Natural killer cell treated with Interleukin-12 subunit alpha and Interleukin-12 subunit beta and Interleukin-15 and Interleukin-18, amount 100 ng/mL, for 72 hours (primary cell): ENCODE measurements around the gene ZNHIT6. TPM values are rescaled to one million over a fixed set of nuclear protein-coding genes. Genes with fewer than 3 reads are reported as not detected.
"Not testable (repeated sequence)": the region's sequence is repeated elsewhere in the genome, so short reads cannot be mapped to it uniquely, and the experiment has no call there.

Experiments used
- ATAC-seq, 2 donors: fragments of 150-1000 bp; cut with Tn5 transposase in 1 of 2; sonication (Bioruptor Pico), chemical (Tn5 transposase) in 1 of 2; 2 replicates each; pipeline ENCODE4 v1.10.0; 2021
- DNase-seq: peaks from one replicate; pipeline ENCODE4 v3.0.0; 2022; ENCODE audit warnings: low spot score
- H3K27ac Mint-ChIP-seq, 2 donors: 1 replicate in 1 of 2; 2 replicates in 1 of 2; pipeline ENCODE4 v1.8.0; 2022; ENCODE audit warnings: mixed read lengths in 2 of 2, mild to moderate bottlenecking in 1 of 2, moderate library complexity in 1 of 2
- H3K27me3 Mint-ChIP-seq, 2 donors: 1 replicate in 1 of 2; 2 replicates in 1 of 2; pipeline ENCODE4 v1.8.0; 2022; ENCODE audit warnings: mixed read lengths in 2 of 2
- H3K36me3 Mint-ChIP-seq: one replicate; pipeline ENCODE4 v1.8.0; 2022; ENCODE audit warnings: mixed read lengths
- H3K4me1 Mint-ChIP-seq, 2 donors: 1 replicate in 1 of 2; 2 replicates in 1 of 2; pipeline ENCODE4 v1.8.0; 2022; ENCODE audit warnings: low read depth in 2 of 2, mixed read lengths in 2 of 2, mild to moderate bottlenecking in 1 of 2
- H3K4me3 Mint-ChIP-seq: one replicate; pipeline ENCODE4 v1.8.0; 2022; ENCODE audit warnings: mixed read lengths
- H3K9me3 Mint-ChIP-seq: 2 replicates; pipeline ENCODE4 v1.8.0; 2022; ENCODE audit warnings: mixed read lengths
- total RNA-seq, 2 donors: library from RNA; stranded (reverse); gene quantifications; one replicate each; pipeline ENCODE4 v1.2.3, GENCODE V29; 2022

The ZNHIT6 gene, protein sequence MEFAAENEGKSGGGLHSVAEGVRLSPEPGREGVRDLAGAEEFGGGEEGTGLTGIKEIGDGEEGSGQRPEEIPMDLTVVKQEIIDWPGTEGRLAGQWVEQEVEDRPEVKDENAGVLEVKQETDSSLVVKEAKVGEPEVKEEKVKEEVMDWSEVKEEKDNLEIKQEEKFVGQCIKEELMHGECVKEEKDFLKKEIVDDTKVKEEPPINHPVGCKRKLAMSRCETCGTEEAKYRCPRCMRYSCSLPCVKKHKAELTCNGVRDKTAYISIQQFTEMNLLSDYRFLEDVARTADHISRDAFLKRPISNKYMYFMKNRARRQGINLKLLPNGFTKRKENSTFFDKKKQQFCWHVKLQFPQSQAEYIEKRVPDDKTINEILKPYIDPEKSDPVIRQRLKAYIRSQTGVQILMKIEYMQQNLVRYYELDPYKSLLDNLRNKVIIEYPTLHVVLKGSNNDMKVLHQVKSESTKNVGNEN
- total RNA-seq: 10 to 100 TPM; 17.5 to 18.9 TPM

- H3K9me3 Mint-ChIP-seq: no peaks in the 10 kb centered on the region
- H3K4me3 Mint-ChIP-seq: no peak within 1 kb of the TSS
- DNase-seq (peak; percentile 89), ATAC-seq (peak; percentile 95 to 97)
- peaks cover 13 to 25% of the 10 kb centered on the region in 2 donors for H3K4me1 Mint-ChIP-seq
- peaks cover 20% of the 10 kb centered on the region for H3K36me3 Mint-ChIP-seq
- no peak within 1 kb of the TSS for H3K27ac Mint-ChIP-seq
- peaks cover under 1 to 3% of the 10 kb centered on the region in 2 donors for H3K27me3 Mint-ChIP-seq
Observed at GRCh38 chr1:85707990-85708828, at the start of gene ZNHIT6. ZNHIT6 (minus strand) TSS chr1:85708433; CDS start chr1:85708284, 149 bp downstream.

DNA sequence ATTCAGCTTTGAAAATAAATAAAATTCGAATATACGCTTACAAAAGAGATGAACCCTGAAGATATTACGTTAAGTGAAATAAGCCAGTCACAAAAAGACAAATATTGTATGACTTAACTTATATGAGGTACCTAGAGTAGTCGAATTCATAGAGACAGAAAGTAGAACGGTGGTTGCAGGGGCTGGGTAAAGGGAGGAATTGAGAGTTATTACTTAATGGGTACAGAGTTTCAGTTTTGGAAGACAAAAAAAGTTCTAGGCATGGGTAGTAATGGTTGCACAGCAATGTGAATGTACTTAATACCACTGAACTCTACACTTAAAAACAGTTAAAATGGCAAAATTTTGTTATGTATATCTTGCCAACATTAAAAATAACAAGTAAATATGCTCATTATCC lies 48.6 kb upstream of the ZNHIT6 start:
- no peaks in the 10 kb centered on the region for H3K36me3 Mint-ChIP-seq
- no peaks in the 10 kb centered on the region for H3K4me1 Mint-ChIP-seq
- no peak for ATAC-seq
- no peak overlapping the region for H3K4me3 Mint-ChIP-seq
- no peak overlapping the region for H3K27ac Mint-ChIP-seq
- H3K9me3 Mint-ChIP-seq: peaks cover 4% of the 10 kb centered on the region
- DNase-seq: no peak
- no peaks in the 10 kb centered on the region for H3K27me3 Mint-ChIP-seq

DNA sequence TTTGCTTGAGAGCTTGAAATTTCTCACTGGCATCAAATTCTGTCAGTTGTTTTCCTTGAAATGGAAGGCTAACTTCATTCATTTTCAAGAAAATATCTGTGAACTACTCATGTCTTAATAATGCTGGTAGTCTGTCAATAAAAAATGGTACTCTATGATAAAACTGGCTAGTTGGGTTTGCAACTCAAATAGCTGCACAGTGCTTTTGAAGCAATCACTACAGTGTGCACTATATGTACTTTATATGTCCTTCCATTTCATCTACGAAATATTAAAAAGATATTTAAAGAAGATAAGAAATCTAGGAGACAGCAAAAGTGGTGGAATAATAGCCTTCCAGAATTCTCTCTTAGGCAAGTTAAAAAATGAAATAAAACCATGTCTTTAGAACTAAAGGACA lies 39.9 kb upstream of the ZNHIT6 start:
- Mint-ChIP-seq H3K4me3 (no peak overlapping the region), H3K36me3 (no peaks in the 10 kb centered on the region), H3K9me3 (no peaks in the 10 kb centered on the region), H3K4me1 (no peaks in the 10 kb centered on the region), H3K27ac (no peak overlapping the region), H3K27me3 (peaks cover 2 to 3% of the 10 kb centered on the region in 2 donors)
- ATAC-seq (no peak), DNase-seq (no peak)

GRCh38 chr1:85746777-85747176 lies 38.5 kb upstream of the ZNHIT6 start:
- H3K36me3 Mint-ChIP-seq: no peaks in the 10 kb centered on the region
- H3K27ac Mint-ChIP-seq: no peak overlapping the region
- DNase-seq (no peak), ATAC-seq (no peak)
- no peaks in the 10 kb centered on the region for H3K9me3 Mint-ChIP-seq
- H3K4me3 Mint-ChIP-seq: no peak overlapping the region
- peaks cover 3 to 13% of the 10 kb centered on the region in 2 donors for H3K27me3 Mint-ChIP-seq
- no peaks in the 10 kb centered on the region for H3K4me1 Mint-ChIP-seq

DNA sequence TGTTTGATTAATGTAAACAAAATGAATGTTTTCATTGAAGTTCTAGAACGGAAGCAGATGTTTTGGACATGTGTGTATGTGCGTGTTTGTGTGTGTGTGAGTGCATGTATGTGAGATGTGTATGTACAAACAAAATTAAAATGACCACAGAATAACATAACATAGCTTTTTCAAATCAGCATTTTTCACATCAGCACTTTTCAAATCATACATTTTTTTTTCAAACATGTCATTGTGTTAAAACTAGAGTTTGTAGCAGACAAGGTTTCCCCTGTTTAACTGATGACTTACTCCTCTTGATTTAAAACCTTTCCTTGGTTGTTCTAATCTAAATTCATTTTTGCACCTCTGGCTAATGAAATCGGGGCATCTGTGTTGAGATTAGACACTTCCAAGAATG lies 35.6 kb upstream of the ZNHIT6 start:
- H3K9me3 Mint-ChIP-seq: no peaks in the 10 kb centered on the region
- no peak overlapping the region for H3K27ac Mint-ChIP-seq
- H3K4me3 Mint-ChIP-seq: no peak overlapping the region
- H3K36me3 Mint-ChIP-seq: no peaks in the 10 kb centered on the region
- H3K27me3 Mint-ChIP-seq: peaks cover 6 to 22% of the 10 kb centered on the region in 2 donors
- ATAC-seq (no peak), DNase-seq (no peak)
- no peaks in the 10 kb centered on the region for H3K4me1 Mint-ChIP-seq

DNA sequence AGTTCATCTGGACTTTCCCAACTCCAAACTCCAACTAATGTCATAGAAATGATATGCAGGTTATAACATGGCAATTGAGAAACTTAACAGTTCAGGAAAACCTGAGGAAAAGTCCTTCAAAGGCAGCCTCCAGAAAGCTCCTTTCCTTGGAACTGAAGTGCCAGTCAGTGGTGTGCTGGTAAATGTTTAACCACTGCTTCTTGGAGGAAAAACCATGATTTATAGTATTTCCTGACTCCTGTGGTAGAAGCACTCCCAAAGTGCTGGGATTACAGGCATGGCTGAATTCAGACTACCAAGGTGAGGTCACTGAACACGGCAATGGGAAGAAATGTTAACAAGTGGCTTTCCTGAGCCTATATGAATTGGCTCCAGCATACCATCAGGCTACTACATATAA lies 26.7 kb upstream of the ZNHIT6 start:
- no peaks in the 10 kb centered on the region for H3K36me3 Mint-ChIP-seq
- DNase-seq (no peak), ATAC-seq (no peak)
- H3K4me3 Mint-ChIP-seq: no peak overlapping the region
- no peaks in the 10 kb centered on the region for H3K9me3 Mint-ChIP-seq
- H3K27me3 Mint-ChIP-seq: peaks cover 6 to 27% of the 10 kb centered on the region in 2 donors
- no peak overlapping the region for H3K27ac Mint-ChIP-seq
- no peaks in the 10 kb centered on the region for H3K4me1 Mint-ChIP-seq

- Mint-ChIP-seq H3K27me3 (peaks cover 26 to 30% of the 10 kb centered on the region in 2 donors), H3K4me1 (no peaks in the 10 kb centered on the region), H3K4me3 (no peak overlapping the region), H3K27ac (no peak overlapping the region), H3K36me3 (peaks cover 18% of the 10 kb centered on the region), H3K9me3 (peaks cover 13% of the 10 kb centered on the region)
- DNase-seq: no peak
- no peak for ATAC-seq
Observed at GRCh38 chr1:85718678-85719340, 10.6 kb upstream of the ZNHIT6 start.

DNA sequence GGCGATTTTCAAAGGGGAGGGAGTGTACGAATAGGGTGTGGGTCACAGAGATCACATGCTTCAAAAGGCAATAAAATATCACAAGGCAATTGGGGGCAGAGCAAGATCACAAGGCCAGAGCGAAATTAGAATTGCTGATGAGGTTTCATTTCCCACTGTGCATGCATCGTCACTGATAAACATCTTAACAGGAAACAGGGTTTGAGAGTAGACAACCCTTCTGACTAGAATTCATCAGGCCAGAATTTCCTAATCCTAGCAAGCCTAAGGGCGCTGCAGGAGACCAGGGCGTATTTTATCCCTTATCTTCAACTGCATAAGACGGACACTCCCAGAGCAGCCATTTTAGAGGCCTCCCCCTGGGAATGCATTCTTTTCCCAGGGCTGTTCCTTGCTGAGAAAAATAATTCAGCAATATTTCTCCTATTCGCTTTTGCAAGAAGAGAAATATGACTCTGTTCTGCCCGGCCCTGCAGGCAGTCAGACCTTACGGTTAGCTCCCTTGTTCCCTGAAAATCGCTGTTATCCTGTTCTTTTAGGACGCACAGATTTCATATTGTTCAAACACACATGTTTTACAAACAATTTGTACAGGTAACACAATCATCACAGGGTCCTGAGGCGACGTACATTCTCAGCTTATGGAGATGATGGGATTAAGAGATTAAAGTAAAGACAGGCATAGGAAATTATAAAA lies 6.3 kb upstream of the ZNHIT6 start:
- not testable (repeated sequence) for DNase-seq, H3K4me1 Mint-ChIP-seq, H3K4me3 Mint-ChIP-seq, ATAC-seq, H3K27ac Mint-ChIP-seq, H3K36me3 Mint-ChIP-seq, H3K9me3 Mint-ChIP-seq
- H3K27me3 Mint-ChIP-seq: peaks cover 20 to 23% of the 10 kb centered on the region in 2 donors

- Mint-ChIP-seq H3K4me1 (peaks cover 9 to 20% of the 10 kb centered on the region in 2 donors), H3K4me3 (no peak overlapping the region), H3K36me3 (peaks cover 17% of the 10 kb centered on the region), H3K27ac (no peak overlapping the region), H3K9me3 (peaks cover 2% of the 10 kb centered on the region), H3K27me3 (peaks cover 7% of the 10 kb centered on the region in 2 donors)
- no peak for ATAC-seq
- DNase-seq: no peak
Observed at GRCh38 chr1:85708829-85709227, 595 bp upstream of the ZNHIT6 start.

GRCh38 chr1:85707267-85707989 lies 805 bp downstream of the ZNHIT6 start:
- no peak for DNase-seq
- Mint-ChIP-seq H3K9me3 (no peaks in the 10 kb centered on the region), H3K4me3 (no peak overlapping the region), H3K4me1 (peaks cover 13 to 25% of the 10 kb centered on the region in 2 donors), H3K27me3 (no peaks in the 10 kb centered on the region), H3K36me3 (peaks cover 20% of the 10 kb centered on the region), H3K27ac (no peak overlapping the region)
- no peak for ATAC-seq

DNA sequence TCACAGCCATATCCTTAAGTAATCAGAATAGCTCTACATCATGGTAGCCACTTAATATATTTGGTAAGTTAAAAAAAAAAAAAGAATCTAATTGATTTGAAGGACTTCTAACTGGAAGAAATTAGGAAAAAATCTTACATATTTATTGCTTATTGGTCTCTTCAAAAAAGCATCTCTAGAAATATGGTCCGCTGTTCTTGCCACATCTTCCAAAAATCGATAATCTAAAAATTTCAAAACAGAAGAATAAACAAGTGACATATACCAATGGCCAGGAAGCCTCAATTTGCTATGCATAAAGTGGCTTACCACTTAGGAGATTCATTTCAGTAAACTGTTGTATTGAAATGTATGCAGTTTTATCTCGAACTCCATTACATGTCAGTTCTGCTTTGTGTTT lies 2.3 kb downstream of the ZNHIT6 start:
- Mint-ChIP-seq H3K4me1 (peaks cover 13 to 25% of the 10 kb centered on the region in 2 donors), H3K27me3 (no peaks in the 10 kb centered on the region), H3K4me3 (peak overlapping the region; percentile 47), H3K36me3 (peaks cover 20% of the 10 kb centered on the region), H3K9me3 (no peaks in the 10 kb centered on the region), H3K27ac (no peak overlapping the region)
- no peak for ATAC-seq
- DNase-seq: no peak

- Mint-ChIP-seq H3K9me3 (no peaks in the 10 kb centered on the region), H3K4me3 (no peak overlapping the region), H3K27me3 (no peaks in the 10 kb centered on the region), H3K4me1 (peaks cover 6 to 15% of the 10 kb centered on the region in 2 donors), H3K36me3 (peaks cover 17% of the 10 kb centered on the region), H3K27ac (no peak overlapping the region)
- ATAC-seq (no peak), DNase-seq (no peak)
Observed at GRCh38 chr1:85700422-85700821, 7.8 kb downstream of the ZNHIT6 start.

DNA sequence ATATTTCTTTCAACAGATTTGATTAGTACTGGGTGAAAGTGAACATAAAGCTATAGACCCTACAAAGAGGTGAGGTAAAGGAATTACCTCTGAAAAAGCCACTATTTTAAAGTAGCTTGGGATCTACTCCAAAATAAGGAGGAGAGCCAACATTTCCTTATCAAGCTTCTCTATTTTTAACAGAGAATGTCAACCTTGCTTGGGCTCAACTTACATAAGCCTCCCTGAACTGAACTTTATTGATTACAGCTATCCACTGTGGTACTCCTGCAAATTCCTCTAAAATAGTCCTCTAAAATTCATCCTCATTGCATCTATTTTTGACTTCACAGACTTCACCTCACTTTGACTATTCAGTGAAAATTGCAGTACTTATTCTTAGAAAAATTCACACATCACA lies 10.3 kb downstream of the ZNHIT6 start:
- peaks cover 12% of the 10 kb centered on the region for H3K36me3 Mint-ChIP-seq

More for the DNA sequence above, 10.3 kb downstream of the ZNHIT6 start:
- no peak for DNase-seq
- H3K4me1 Mint-ChIP-seq: peaks cover 0 to 8% of the 10 kb centered on the region in 2 donors
- H3K9me3 Mint-ChIP-seq: no peaks in the 10 kb centered on the region
- H3K27ac Mint-ChIP-seq: no peak overlapping the region
- no peak for ATAC-seq
- no peaks in the 10 kb centered on the region for H3K27me3 Mint-ChIP-seq
- no peak overlapping the region for H3K4me3 Mint-ChIP-seq
